SU-DHL-6 (cell line): ENCODE measurements around the gene ALG2.

Source experiments
- H2AFZ ChIP-seq: fragments of 200-600 bp; sonication (generic); 2 replicates; pipeline ENCODE4 v1.6.1; 2014; ENCODE audit warnings: low read depth, mild to moderate bottlenecking, moderate library complexity, mixed read lengths, antibody characterized with exemption, low read length; ENCODE audit not compliant: severe bottlenecking
- H3F3A ChIP-seq: fragments of 200-600 bp; shearing (Covaris generic); 2 replicates; pipeline ENCODE4 v1.6.0; 2016; ENCODE audit warnings: antibody characterized with exemption, mild to moderate bottlenecking; ENCODE audit not compliant: insufficient read depth
- H3K27ac ChIP-seq: fragments of 200-600 bp; sonication (generic); 2 replicates; pipeline ENCODE4 v1.5.1; 2016; ENCODE audit warnings: low read depth, mild to moderate bottlenecking, low read length, moderate library complexity, mixed read lengths
- H3K27me3 ChIP-seq: fragments of 200-600 bp; sonication (generic), shearing (Covaris generic); 2 replicates; pipeline ENCODE4 v1.6.0; 2014; ENCODE audit warnings: mild to moderate bottlenecking, low read length
- H3K36me3 ChIP-seq: fragments of 200-600 bp; sonication (generic); 2 replicates; pipeline ENCODE4 v1.6.1; 2014; ENCODE audit warnings: mild to moderate bottlenecking, low read length, mixed read lengths
- H3K4me2 ChIP-seq: fragments of 300-600, 200-600 bp; shearing (Covaris generic), sonication (generic); 2 replicates; pipeline ENCODE4 v1.6.0; 2014; ENCODE audit warnings: low read length, low read depth, mild to moderate bottlenecking; ENCODE audit not compliant: poor library complexity, severe bottlenecking
- H3K4me3 ChIP-seq: fragments of 200-600 bp; sonication (generic); 2 replicates; pipeline ENCODE4 v1.5.1; 2014; ENCODE audit warnings: antibody characterized with exemption, low read length, mild to moderate bottlenecking, mixed read lengths; ENCODE audit not compliant: insufficient read depth, poor library complexity, severe bottlenecking
- H3K79me2 ChIP-seq: fragments of 200-600 bp; sonication (generic); 2 replicates; pipeline ENCODE4 v1.6.1; 2014; ENCODE audit warnings: mild to moderate bottlenecking, low read length, moderate library complexity; ENCODE audit not compliant: insufficient read depth
- H3K9ac ChIP-seq: fragments of 200-600 bp; sonication (generic); 2 replicates; pipeline ENCODE4 v1.7.0; 2014; ENCODE audit warnings: mild to moderate bottlenecking, low read length
- H3K9me2 ChIP-seq: fragments of 200-600 bp; sonication (generic); replicated peaks from 2 replicates; pipeline ENCODE4 v1.6.1; 2014; ENCODE audit warnings: low read length; ENCODE audit not compliant: insufficient read depth
- H3K9me3 ChIP-seq: fragments of 200-600 bp; sonication (generic); 2 replicates; pipeline ENCODE4 v1.6.1; 2014; ENCODE audit warnings: low read length, mixed read lengths; ENCODE audit not compliant: insufficient read depth
- H4K20me1 ChIP-seq: fragments of 200-600 bp; sonication (generic); 2 replicates; pipeline ENCODE4 v1.6.1; 2014; ENCODE audit warnings: low read depth, mild to moderate bottlenecking, antibody characterized with exemption, low read length, moderate library complexity, mixed read lengths
- CTCF ChIP-seq: fragments of 200-600 bp; sonication (generic); IDR thresholded peaks from one replicate; pipeline ENCODE4 v1.5.1; 2017; ENCODE audit warnings: antibody characterized with exemption, mild to moderate bottlenecking, low read length, moderate library complexity; ENCODE audit not compliant: insufficient read depth, poor library complexity, severe bottlenecking
- EZH2phosphoT487 ChIP-seq: fragments of 200-600 bp; sonication (generic), shearing (Covaris generic); conservative IDR thresholded peaks from 2 replicates; pipeline ENCODE4 v1.6.1; 2018; ENCODE audit warnings: mild to moderate bottlenecking, antibody characterized with exemption, low read length, moderate library complexity, mixed read lengths

The ALG2 gene

GRCh38 chr9:99173570-99174504 lies 47.9 kb downstream of the ALG2 start:
- Histone ChIP-seq H3K79me2 (no peaks in the 10 kb centered on the region), H3F3A (peaks cover 34% of the 10 kb centered on the region), H4K20me1 (no peaks in the 10 kb centered on the region), H3K27me3 (no peaks in the 10 kb centered on the region), H3K9ac (peak overlapping the region; percentile 17; the same call in 1 of the 2 replicates), H3K4me3 (no peak overlapping the region), H3K9me2 (no peaks in the 10 kb centered on the region), H2AFZ (no peak overlapping the region), H3K27ac (peak overlapping the region; percentile 46), H3K9me3 (no peaks in the 10 kb centered on the region), H3K36me3 (no peaks in the 10 kb centered on the region), H3K4me2 (peak overlapping the region; percentile 11)
- TF ChIP-seq CTCF (no peak), EZH2phosphoT487 (no peak)

- no peak overlapping the region for H3K4me3 ChIP-seq
Observed at GRCh38 chr9:99172124-99173091, 49.3 kb downstream of the ALG2 start.

More at GRCh38 chr9:99172124-99173091, 49.3 kb downstream of the ALG2 start:
- Histone ChIP-seq H3K9ac (no peak overlapping the region), H3K27ac (peak overlapping the region; percentile 46; the same call in 1 of the 2 replicates), H2AFZ (no peak overlapping the region), H3F3A (peaks cover 26% of the 10 kb centered on the region), H3K36me3 (no peaks in the 10 kb centered on the region), H3K27me3 (no peaks in the 10 kb centered on the region), H3K9me3 (no peaks in the 10 kb centered on the region), H4K20me1 (no peaks in the 10 kb centered on the region), H3K9me2 (no peaks in the 10 kb centered on the region), H3K79me2 (no peaks in the 10 kb centered on the region), H3K4me2 (no peak overlapping the region)
- TF ChIP-seq EZH2phosphoT487 (no peak), CTCF (no peak)
